ENCODE data around the gene P3R3URF.

- TF ChIP-seq POLR2A (IDR thresholded peaks at IDR 0.05; ENCODE audit: low read depth, low read length) (no peak), POLR2AphosphoS5 (IDR thresholded peaks at IDR 0.05; ENCODE audit: low read depth, low read length) (no peak), TAF1 (IDR thresholded peaks at IDR 0.05; ENCODE audit: borderline replicate concordance, low read depth, low read length) (no peak)
These were observed 8.8 kb upstream of the P3R3URF start for GRCh38 chr1:46184920-46185658.

Data from GM12892 (cell line).